Prostate gland (tissue), 2 donors: ENCODE results near the gene CETN3. TPM values are rescaled to one million over a fixed set of nuclear protein-coding genes. Genes with fewer than 3 reads are reported as not detected.

Experiments used
- DNase-seq: peaks from one replicate; pipeline ENCODE4 v3.0.0-alpha.2; 2019; ENCODE audit warnings: low spot score
- H3K27ac ChIP-seq, 2 donors: fragments of 200-600 bp; sonication (generic); 2 replicates each; pipeline ENCODE4 v1.5.1; 2017 to 2019
- H3K27me3 ChIP-seq: fragments of 200-600 bp; sonication (generic); replicated peaks from 2 replicates; pipeline ENCODE4 v1.5.1; 2019; ENCODE audit not compliant: insufficient read depth
- H3K36me3 ChIP-seq, 2 donors: fragments of 200-600 bp; sonication (generic); 1 replicate in 1 of 2; 2 replicates in 1 of 2; pipeline versions ENCODE4 v1.5.1 to v1.8.1; 2017 to 2019
- H3K4me1 ChIP-seq: fragments of 200-600 bp; sonication (generic); replicated peaks from 2 replicates; pipeline ENCODE4 v1.5.1; 2019
- H3K4me3 ChIP-seq, 2 donors: fragments of 200-600 bp; sonication (generic); 2 replicates each; pipeline ENCODE4 v1.5.1; 2017 to 2019
- H3K9me3 ChIP-seq: fragments of 200-600 bp; sonication (generic); 2 replicates; pipeline ENCODE4 v1.5.1; 2017
- CTCF ChIP-seq, 4 experiments: fragments of 200-600 bp in 2 of 4; fragments of 450-650 bp in 2 of 4; sonication (generic) in 2 of 4; IDR thresholded peaks; 1 replicate in 3 of 4; 2 replicates in 1 of 4; pipeline ENCODE4 v1.5.1; 2016 to 2019; ENCODE audit warnings: antibody characterized with exemption in 4 of 4, mild to moderate bottlenecking in 2 of 4, moderate library complexity in 2 of 4
- POLR2A ChIP-seq: fragments of 450-650 bp; IDR thresholded peaks from one replicate; pipeline ENCODE4 v1.6.1; 2016; ENCODE audit warnings: antibody characterized with exemption, mild to moderate bottlenecking
- POLR2AphosphoS5 ChIP-seq: sonication (generic); formaldehyde crosslinking; IDR thresholded peaks from one replicate; pipeline ENCODE4 v1.6.1; 2017; ENCODE audit warnings: antibody characterized with exemption
- WGBS: methylation state at CpG from one replicate; pipeline ENCODE4 v1.1.5; 2018; 5-methylcytosine and 5-hydroxymethylcytosine counted together
- intact Hi-C: fragments of 100-400 bp; cut with DNase I; formaldehyde crosslinking; loops from one replicate; pipeline ENCODE4 v1.14.2; 2022
- total RNA-seq, 2 donors: library from RNA; depleted of rRNA; stranded (reverse); fragments of >200 nt; gene quantifications; one replicate each; pipeline ENCODE4 v1.1.0, GENCODE V29; 2016

CETN3 gene
- total RNA-seq, 2 donors from 2014 or later, result 13.3 to 29.0 TPM

GRCh38 chr5:90386099-90386710, 23.4 kb downstream of the CETN3 start:
- H3K27ac ChIP-seq, result no peak overlapping the region
- H3K9me3 ChIP-seq, result no peaks in the 10 kb centered on the region
- no peaks in the 10 kb centered on the region for H3K4me1 ChIP-seq
- intact Hi-C loops, result loop anchor here (10.0 kb wide), 1 partner anchor 1661 kb away; no protein-coding TSS in a partner anchor
- H3K4me3 ChIP-seq, result no peak overlapping the region
- H3K36me3 ChIP-seq, result no peaks in the 10 kb centered on the region
- WGBS, result 92% methylated on average over 1 of the region's 1 CpG
- DNase-seq, result no peak
- no peaks in the 10 kb centered on the region for H3K27me3 ChIP-seq
- TF ChIP-seq CTCF (IDR thresholded peaks at IDR 0.05) (peak in 3 of 4 experiments; percentile 36 to 54 (median 37)), POLR2A (no peak), POLR2AphosphoS5 (no peak)

- WGBS, result 100% methylated on average over 1 of the region's 1 CpG
- Histone ChIP-seq H3K9me3 (no peaks in the 10 kb centered on the region), H3K27me3 (no peaks in the 10 kb centered on the region), H3K4me3 (no peak overlapping the region), H3K27ac (no peak overlapping the region), H3K4me1 (no peaks in the 10 kb centered on the region), H3K36me3 (no peaks in the 10 kb centered on the region)
- DNase-seq, result no peak
- TF ChIP-seq POLR2AphosphoS5 (no peak), CTCF (IDR thresholded peaks at IDR 0.05) (no peak), POLR2A (no peak)
- intact Hi-C loops, result loop anchor here (10.0 kb wide), 1 partner anchor 1660 kb away; no protein-coding TSS in a partner anchor
These were observed 25.2 kb downstream of the CETN3 start for GRCh38 chr5:90384389-90384788.

GRCh38 chr5:90383903-90384302, 25.7 kb downstream of the CETN3 start:
- DNase-seq, result no peak
- intact Hi-C loops, result loop anchor here (10.0 kb wide), 1 partner anchor 1659 kb away; no protein-coding TSS in a partner anchor
- H3K4me1 ChIP-seq, result no peaks in the 10 kb centered on the region
- H3K9me3 ChIP-seq, result no peaks in the 10 kb centered on the region
- no peaks in the 10 kb centered on the region for H3K36me3 ChIP-seq
- TF ChIP-seq CTCF (IDR thresholded peaks at IDR 0.05), result no peak
- TF ChIP-seq POLR2A, result no peak
- no peak for TF ChIP-seq POLR2AphosphoS5
- H3K4me3 ChIP-seq, result no peak overlapping the region
- no peak overlapping the region for H3K27ac ChIP-seq
- no peaks in the 10 kb centered on the region for H3K27me3 ChIP-seq
- WGBS, result 94% methylated on average over 2 of the region's 2 CpGs

GRCh38 chr5:90381213-90381929, 28.2 kb downstream of the CETN3 start:
- Histone ChIP-seq H3K27ac (no peak overlapping the region), H3K4me3 (no peak overlapping the region), H3K9me3 (no peaks in the 10 kb centered on the region), H3K36me3 (no peaks in the 10 kb centered on the region), H3K4me1 (no peaks in the 10 kb centered on the region), H3K27me3 (no peaks in the 10 kb centered on the region)
- TF ChIP-seq CTCF (IDR thresholded peaks at IDR 0.05) (no peak), POLR2AphosphoS5 (no peak), POLR2A (no peak)
- WGBS, result 46% methylated on average over 6 of the region's 6 CpGs
- DNase-seq, result no peak
- intact Hi-C loops, result loop anchor here (10.0 kb wide), 1 partner anchor 1657 kb away; no protein-coding TSS in a partner anchor
